Activated CD8-positive, alpha-beta memory T cell treated with anti-CD3 and anti-CD28 coated beads, Interleukin-2, amount 50 U/mL, for 24 hours (primary cell): ENCODE results near the gene MAPK8.

Source experiments
- DNase-seq: peaks from one replicate; pipeline ENCODE4 v3.0.0-alpha.2; 2020; ENCODE audit errors: extremely low read depth

Gene MAPK8

DNA sequence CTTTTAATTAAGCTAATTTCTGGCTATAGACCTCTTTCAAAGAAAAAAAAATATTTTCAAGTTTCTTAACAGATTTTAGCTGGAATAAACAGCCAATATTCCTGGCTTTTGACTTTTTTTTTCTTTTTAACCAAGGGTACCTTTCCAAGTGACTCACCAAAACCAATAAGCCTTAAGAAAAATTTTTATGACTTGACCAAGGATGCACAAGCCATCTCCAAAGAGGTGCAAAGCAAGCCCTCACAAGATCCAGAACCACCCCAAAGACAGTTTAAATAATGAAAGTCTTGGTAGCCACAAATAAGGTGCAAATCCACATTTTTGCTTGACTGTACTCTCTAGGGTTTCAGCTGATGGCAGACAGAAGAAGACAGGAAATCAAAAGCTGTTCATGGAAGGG, 76.5 kb downstream of the MAPK8 start:
- no peak for DNase-seq

DNA sequence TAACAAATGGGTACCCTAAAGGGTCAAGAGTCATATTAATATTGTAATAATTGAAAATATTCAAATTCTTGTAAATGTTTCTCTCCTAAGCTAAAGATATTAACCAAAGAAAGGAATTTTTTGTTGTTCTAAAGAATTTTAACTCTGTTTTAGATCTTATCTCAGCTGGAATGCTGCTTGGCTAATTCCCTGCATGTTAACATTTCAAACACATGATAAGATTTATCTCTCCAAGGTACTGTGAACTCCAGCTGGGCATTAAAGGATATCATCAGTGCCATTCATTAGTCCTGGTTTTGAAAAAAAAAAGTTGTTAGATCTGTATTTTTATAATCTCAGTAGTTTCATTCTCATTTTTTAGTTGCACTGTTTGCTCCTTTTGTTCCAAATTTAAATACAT, 76.9 kb downstream of the MAPK8 start:
- no peak for DNase-seq

DNA sequence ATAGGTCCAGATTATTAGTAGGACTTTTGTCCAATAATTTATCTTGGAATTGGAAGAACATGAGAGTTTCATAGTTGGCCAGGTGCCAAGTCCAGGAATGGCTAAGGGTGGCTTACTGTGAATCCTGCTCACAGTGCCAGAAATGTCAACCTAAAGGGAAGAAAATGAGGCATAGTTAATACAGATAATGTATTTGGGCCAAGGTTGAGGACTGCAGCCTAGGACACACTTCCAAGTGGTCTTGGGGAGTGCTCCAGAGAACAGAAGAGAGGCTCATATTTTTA, 78.2 kb downstream of the MAPK8 start:
- DNase-seq: no peak

DNA sequence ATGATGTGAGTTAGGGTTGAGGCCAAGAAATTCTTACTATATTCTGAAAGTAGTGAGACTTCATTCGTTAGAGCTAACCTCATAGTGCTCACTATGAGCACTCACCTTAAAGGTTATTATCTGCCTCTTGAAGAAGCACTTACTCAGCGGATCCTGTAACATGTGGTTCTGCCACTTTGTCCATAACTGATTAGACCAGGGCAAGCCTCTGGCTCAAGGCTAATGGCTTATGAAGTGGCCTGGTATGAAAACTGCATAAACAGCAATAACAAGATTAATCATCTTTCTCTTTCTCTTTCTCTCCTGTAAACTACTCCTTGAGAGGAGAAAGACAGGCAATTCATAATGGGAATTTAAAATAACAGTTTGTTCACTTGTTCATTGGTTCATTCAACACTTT, 82.8 kb downstream of the MAPK8 start:
- DNase-seq: no peak

DNA sequence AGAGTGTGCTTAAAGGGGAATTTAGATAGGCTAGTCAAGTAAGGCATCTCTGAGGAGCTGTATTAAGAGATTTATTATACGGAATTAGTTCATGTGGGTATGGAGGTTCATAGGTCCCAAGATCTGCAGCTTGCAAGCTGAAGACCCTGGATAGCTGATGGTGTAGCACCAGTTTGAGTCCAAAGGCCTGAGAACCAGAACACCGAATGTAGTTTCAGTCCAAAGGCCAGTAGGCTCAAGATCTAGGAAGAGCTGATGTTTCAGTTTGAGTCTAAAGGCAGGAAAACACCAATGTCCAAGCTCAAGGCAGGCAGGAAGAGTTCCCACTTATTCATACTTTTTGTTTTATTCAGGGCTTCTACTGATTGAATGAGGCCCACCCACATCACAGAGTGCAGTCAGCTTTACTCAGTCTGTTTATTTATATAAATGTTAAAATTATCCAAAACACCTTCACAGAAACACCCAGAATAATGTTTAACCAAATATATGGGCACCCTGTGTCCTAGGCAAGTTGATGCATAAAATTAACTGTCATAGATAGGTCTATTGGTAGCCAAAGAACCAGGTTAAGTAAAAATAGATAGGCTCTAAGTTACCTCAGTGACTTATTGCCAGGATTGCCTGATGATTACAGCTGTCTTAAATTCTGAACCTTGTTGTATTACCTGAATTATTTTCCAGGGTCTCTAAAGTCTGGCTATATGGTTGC, 83.5 kb downstream of the MAPK8 start:
- DNase-seq: no peak

DNA sequence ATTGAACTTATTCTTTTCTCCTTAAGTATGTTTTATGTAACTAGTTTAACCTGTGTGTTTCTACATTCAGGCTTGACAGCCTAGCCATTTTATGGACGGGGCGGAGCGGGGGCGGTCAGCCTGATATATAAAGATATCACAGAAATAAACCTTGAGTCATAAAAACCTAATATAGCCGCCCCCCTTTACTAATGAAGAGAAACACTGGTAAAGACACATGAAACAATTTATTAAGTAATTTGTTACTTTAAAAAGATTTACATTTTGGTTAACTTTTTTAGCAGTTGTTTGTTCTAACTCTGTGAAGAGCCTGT, 84.0 kb downstream of the MAPK8 start:
- no peak for DNase-seq

DNA sequence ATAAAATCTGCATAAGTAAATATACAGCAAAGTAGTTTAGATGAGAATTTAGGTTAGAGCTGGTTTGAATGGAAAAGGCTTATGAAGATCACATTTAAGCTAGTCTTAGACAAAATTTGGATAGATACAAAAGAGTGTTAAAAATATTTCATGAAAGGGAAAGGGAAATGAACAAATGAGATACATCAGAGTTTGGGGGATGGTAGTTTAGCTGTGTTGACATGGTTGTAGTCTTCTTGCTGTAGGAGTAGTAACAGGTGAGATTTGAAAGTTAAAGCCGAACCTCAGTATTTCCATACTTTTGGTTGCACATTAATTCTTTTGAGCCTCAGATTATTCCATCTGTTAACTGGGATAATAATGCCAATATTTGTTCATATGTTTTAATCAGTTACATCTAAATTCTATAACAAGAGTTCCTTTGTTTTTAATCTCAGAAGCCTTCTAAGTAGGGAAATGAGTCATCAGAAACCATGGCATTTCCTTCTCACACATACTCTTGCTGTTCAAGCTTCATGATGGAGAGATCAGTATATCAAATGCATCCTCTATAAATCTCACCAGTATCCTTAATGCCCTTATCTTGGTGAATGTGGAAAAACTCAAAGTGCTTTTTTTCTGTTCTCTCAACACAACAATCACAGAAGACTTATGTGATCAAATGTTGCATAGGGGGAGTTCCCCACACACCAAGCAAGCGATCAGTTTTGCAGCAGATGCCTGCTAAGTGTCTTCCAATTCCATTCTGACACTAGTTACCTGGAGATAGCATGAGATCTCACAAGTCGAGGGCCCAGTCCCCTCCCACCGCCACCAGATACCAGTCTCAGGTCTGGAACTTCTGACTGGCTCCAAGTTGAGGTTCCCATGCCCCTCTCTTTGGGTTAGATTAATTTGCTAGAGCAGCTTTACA, 84.7 kb downstream of the MAPK8 start:
- no peak for DNase-seq

DNA sequence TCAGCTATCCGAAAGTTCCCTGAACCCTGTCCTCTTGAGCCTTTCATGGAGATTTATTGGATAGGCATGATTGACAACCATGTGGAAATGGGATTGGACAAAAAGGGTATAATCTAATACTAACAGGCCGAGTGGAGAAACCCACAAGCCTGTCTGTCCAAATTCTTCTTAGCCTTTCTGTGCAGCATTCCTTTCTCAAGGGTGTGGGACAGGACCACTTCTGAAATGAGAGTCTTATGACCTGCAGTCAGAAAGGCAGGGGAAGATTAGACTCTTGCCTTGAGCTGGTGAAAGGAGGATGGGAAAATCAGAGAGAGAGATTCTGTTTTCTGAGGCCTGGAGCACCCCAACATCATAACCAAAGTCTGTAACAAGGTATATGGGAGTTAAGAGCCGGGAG, 85.5 kb downstream of the MAPK8 start:
- no peak for DNase-seq

DNA sequence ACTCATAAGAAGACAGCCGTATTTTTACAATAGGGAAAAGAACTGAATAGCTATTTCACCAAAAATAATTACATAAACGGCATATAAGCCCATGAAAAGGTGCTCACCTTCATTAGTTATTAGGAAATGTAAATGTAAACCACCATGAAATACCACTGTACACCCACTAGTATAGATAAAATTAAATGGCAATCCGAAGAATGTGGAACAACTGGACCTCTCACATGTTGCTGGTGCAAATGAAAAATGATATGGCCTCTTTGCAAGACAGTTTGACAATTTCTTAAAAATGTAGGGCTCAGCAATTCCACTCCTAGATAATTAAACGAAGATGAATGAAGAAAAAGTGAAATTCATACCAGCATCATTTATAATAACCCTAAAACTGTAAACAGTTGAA, 91.8 kb downstream of the MAPK8 start:
- no peak for DNase-seq

DNA sequence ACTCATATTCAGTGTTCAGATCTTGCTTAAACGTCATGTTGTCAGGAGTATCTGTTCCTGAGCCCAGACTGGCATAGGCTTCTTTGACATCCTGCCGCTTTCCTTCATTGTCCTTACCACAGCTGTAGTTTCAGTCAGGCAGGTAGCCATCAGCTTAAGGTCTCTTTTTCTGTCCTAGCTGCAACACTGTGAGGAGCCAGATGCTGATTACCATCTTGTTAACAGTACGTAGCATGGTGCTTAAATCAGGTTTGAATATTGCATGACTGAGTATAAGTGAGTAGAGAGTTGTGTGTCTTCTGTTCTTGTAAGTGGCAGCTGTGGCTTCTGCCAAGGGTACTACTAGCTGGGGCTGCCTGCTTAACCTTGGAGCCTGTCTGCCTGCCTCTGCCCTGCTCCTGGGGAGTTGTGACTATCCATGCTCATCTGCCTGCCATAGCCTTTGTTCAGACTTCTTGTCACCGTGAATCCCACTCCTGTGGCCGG, 92.6 kb downstream of the MAPK8 start:
- DNase-seq: no peak

DNA sequence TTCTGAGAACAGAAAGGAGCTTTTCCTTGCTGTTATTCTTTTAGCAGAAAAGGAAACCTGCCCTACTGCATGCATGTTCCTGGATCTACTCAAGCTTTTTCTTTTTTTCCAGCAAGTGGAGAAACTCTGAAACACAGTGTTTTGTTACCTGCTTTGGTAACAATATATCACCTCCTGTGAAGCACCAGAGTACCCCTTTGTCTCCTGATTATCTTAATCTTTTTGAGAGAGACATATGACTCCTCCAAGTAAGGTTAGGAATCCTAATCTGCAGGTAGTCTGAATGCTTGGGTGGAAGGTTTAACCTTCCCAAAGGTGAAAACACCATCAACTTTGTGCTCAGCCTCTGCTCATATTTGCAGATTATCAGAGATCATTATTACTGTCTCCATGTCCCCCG, 93.1 kb downstream of the MAPK8 start:
- DNase-seq: no peak

DNA sequence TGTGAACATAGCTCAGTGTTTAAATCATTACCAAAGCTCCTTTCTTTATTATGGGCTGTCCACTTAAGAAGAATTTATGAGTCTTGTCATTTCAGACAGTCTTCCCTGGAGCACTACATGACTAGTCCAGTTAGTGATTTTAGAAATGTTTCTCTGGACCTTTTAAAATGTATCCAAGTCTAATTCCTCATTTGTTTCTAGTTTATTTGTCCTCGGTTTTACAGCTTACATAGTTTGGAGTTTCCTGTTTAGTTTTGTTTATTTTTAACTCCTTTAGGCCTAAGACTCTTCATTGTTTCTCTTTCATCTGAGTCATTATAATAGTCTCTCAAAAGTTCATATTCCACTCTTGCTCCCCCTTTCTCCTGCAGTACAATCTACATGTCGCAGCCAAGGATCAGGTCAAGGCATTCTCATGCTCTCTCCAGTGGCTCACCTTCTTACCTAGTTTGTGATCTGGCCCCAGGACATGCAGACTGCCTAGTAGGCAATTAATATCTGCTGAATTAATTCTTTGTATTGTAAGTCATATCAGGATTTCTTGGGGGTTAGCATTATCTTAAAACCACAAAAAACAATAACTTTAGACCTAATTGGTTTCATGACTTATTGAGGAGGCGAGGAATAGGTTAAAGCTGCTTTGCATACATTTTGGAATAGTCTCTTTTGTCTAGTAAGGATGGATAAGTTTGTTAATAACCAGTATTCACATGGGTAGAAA, 93.8 kb downstream of the MAPK8 start:
- no peak for DNase-seq

DNA sequence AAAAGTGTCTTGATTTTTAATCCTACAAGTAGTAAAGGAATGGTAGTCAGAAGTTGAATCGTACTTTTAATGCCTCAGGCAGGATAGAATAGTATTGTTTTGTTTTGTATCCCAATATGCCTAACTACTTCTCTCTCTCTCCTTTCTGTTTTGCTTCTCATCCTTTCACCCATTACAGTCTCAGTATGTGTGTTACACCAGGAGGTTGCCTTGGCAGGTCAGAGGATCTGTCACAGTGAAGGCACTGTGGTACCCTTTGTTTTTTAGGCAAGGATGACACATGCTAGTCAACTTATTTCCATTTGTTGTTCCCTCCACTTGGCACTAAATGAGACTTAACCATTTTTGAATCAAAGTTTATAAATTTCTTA, 94.4 kb downstream of the MAPK8 start:
- DNase-seq: no peak

DNA sequence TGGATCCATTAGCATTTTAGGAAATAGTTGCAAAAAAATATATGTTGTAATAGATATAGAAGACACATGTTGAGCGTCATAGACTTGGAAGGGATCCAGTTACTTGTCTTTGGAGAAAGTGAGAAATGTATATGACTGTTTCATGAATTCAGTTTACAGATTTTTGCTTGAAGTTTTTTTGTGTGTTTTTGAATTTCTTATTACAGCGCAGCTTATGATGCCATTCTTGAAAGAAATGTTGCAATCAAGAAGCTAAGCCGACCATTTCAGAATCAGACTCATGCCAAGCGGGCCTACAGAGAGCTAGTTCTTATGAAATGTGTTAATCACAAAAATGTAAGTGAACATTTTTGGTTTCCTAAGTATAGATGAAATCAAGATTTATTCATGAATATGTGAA, 98.2 kb downstream of the MAPK8 start:
- DNase-seq: no peak

DNA sequence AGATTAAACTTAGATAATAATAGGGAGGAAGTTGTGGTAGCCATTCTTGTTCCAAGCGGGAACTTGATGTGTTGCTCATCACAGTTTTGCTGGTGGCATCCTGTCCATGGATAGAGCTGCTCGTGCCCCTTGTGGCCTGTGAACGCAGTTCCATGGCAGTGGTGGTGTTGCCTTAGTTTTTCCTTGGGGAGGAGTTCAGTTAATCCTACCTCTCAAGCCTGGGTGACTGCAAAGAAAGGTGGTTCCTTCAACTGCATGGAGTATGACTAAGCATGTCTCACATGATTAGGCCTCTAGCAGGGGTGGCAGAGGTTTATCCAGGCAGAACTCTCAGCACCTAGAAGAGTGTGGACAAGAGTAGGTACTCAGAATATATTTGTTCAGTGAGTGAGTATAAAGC, 99.7 kb downstream of the MAPK8 start:
- no peak for DNase-seq

DNA sequence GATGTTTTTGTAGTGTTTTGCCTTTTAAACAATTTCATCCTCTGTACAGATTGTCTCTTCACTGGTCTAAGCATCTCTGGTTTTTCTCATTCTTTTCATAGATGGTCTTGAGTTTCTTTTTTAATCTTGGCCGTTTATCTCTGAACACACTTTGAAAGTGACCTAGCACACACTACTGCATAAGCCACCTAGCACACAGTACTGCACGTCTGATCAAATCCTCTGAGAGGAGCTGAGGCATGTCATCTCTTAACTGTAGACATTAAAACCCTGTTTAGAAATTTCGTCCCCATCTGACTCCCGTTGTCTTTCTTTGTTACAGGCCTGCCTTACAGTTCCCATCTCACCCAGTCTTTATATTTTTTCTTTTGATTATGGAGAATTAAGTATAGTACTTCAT, 100.2 kb downstream of the MAPK8 start:
- no peak for DNase-seq

DNA sequence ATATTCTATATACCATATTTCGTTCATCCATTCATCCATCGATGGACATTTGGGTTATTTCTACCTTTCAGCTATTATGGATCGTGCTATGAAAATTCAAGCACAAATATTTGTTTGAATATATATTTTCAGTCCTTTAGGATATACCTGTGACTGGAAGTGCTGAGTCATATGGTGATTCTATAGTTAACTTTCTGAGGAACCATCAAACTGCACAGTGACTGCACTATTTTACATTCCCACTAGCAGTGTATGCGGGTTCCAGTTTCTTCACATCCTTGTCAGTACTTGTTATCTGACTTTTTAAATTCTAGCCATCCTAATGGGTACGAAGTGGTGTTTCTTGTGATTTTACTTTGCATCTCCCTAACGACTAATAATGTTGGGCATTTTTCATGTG, 104.0 kb downstream of the MAPK8 start:
- DNase-seq: no peak

DNA sequence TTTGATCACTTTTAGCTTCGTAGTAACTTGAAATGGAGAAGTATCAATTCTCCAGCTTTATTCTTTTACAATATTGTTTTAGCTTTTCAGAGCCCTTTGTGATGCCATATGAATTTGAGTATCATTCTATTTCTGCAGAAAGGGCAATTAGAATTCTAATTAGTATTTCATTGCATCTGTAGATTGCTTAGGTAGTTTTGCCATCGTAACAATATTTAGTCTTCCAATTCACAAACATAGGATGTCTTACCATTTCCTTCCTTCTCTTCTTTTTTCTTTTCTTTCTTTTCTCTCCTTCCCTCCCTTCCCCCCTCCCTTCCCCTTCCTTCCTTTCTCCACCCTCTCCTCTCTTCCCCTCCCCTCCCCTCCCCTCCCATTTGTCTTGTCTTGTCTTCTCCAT, 105.0 kb downstream of the MAPK8 start:
- DNase-seq: no peak

DNA sequence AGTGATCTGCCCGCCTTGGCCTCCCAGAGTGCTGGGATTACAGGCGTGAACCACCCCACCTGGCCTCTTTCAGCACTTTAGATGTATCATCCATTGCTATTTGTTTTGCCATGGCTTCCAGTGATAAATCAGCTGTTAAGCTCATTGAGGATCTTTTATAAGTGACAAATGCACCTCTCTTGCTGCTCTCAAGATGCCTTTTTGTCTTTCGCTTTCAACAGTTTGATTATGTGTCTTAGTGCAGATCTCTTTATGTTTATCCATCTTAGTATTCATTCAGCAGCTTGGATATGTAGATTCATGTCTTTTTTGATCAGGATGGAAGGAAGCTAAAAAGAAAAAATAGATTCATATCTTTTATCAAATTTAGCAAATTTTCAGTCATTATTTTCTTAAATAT, 105.6 kb downstream of the MAPK8 start:
- DNase-seq: no peak

DNA sequence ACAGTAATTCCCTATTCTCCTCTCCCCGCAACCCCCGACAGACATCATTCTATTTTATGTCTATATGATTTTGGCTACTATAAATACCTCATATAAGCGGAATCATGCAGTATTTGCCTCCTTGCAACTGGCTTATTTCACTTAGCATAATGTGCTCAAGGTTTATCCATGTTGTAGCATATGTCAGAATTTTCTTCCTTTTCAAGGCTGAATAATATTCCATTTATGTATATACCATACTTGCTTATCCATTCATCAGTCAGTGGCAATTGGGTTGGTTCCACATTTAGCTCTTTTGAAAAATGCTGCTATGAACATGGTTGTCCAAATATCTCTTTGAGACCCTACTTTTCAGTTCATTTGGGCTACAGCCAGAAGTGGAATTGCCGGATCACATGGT, 106.5 kb downstream of the MAPK8 start:
- DNase-seq: no peak

DNA sequence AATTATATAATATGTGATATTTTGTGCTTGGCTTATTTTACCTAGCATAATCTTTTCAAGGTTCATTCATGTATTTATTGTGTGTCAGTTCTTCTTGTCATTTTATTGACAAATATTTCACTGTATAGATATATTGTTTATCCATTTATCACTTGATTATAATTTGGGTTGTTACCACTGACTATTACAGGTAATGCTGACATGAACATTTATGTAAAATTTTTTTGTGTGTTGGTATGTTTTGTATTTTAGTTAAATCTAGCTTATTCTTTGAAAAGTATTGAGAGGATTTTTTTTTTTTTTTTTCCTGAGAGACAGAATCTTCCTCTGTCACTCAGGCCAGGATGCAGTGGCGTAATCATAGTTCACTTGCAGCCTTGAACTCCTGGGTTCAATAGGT, 107.7 kb downstream of the MAPK8 start:
- no peak for DNase-seq

DNA sequence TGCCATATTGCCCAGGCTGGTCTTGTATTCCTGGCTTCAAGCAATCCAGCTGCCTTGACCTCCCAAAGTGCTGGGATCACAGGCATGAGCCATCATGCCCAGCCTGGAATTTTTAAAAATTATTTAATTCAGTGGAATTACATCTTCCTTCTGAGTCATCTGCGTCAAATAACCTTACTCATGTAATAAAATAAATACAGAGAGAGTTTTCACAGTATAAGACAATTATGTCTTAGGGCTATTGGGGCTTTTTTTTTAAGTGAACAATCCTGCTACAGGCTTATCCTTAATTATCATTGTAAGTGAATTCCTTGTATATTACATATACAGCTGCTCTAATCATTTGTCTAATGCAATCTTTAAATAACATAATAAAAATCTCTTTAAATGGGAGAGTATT, 108.3 kb downstream of the MAPK8 start:
- DNase-seq: no peak

DNA sequence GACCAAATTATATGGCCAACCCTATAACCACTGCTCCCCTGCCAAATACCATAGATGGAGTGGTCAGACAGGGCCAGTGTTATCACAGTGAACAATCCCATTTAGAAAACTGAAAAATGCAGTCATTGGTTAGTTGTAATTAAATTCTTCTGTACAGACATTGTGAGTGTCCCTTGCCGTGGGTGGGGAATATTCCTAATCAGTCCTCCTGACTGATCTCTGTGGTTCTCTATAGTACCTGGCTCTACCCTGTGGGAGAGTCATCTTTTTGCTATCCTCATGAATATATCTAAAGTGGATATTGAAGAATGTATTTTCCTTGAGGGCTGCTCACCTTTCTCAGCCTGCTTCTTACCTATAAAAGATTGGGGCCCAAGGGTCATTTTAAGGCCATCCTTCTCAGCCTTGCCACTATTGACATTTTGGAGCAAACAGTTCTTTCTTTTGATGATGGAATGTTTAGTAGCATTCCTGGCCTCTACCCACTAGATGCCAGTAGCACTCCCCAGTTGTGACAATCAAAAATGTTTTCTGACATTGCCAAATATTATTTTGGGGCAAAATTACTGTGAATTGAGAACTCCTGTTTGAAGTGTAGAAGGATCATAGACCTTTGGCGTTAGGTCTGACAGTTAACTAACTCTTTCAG, 110.2 kb downstream of the MAPK8 start:
- DNase-seq: no peak
